Testis (tissue), 3 donors: ENCODE results near the gene LACTB. TPM values are rescaled to one million over a fixed set of nuclear protein-coding genes. Genes with fewer than 3 reads are reported as not detected.
"Not testable (repeated sequence)": the region's sequence is repeated elsewhere in the genome, so short reads cannot be mapped to it uniquely, and the experiment has no call there.

ENCODE experiments used
- DNase-seq: peaks from one replicate; pipeline ENCODE4 v3.0.0-alpha.2; 2019
- H3K27ac ChIP-seq, 2 donors: fragments of 200-600 bp; sonication (generic); one replicate each; pipeline ENCODE4 v1.5.1; 2019
- H3K27me3 ChIP-seq: fragments of 200-600 bp; sonication (generic); one replicate; pipeline ENCODE4 v1.5.1; 2019
- H3K36me3 ChIP-seq: fragments of 200-600 bp; sonication (generic); one replicate; pipeline ENCODE4 v1.5.1; 2017; ENCODE audit warnings: low read depth; ENCODE audit errors: missing control alignments
- H3K4me1 ChIP-seq: fragments of 200-600 bp; sonication (generic); one replicate; pipeline ENCODE4 v1.5.1; 2019
- H3K4me3 ChIP-seq, 2 donors: fragments of 200-600 bp; sonication (generic); one replicate each; pipeline ENCODE4 v1.5.1; 2017 to 2019
- H3K9me3 ChIP-seq: fragments of 200-600 bp; sonication (generic); one replicate; pipeline ENCODE4 v1.5.1; 2017
- CTCF ChIP-seq, 3 experiments: fragments of 450-650 bp in 2 of 3; fragments of 200-600 bp in 1 of 3; sonication (generic) in 1 of 3; IDR thresholded peaks; one replicate each; pipeline ENCODE4 v1.5.1; 2016 to 2019; ENCODE audit warnings: antibody characterized with exemption in 3 of 3, mild to moderate bottlenecking in 2 of 3, moderate library complexity in 1 of 3
- POLR2A ChIP-seq: fragments of 450-650 bp; IDR thresholded peaks from one replicate; pipeline ENCODE4 v1.6.1; 2017; ENCODE audit warnings: antibody characterized with exemption, mild to moderate bottlenecking, moderate library complexity
- WGBS, 2 donors: methylation state at CpG; one replicate each; pipeline ENCODE4 v1.1.5; 2018; 5-methylcytosine and 5-hydroxymethylcytosine counted together
- intact Hi-C: fragments of 100-400 bp; cut with DNase I; formaldehyde crosslinking; loops from one replicate; pipeline ENCODE4 v1.15.1; 2023; ENCODE audit warnings: low total_unique reads
- polyA plus RNA-seq: library from polyadenylated mRNA; stranded (reverse); fragments of 350-450 nt; fragmentation: Illumina TruSeq; extraction: RNeasy Lipid Tissue Mini Kit (QIAGEN cat#74804); gene quantifications from one replicate; pipeline ENCODE4 v1.2.3, GENCODE V29; 2014; ENCODE audit warnings: low read depth, low replicate concordance; ENCODE audit not compliant: insufficient read depth
- total RNA-seq, 2 donors: library from RNA; depleted of rRNA; stranded (reverse); fragments of >200 nt; gene quantifications; one replicate each; pipeline ENCODE4 v1.2.3, GENCODE V29; 2016

LACTB gene
- total and polyA plus RNA-seq, 3 donors from 2014 or later, result 8.9 to 24.7 (median 17.1) TPM

- Histone ChIP-seq H3K9me3 (no peaks in the 10 kb centered on the region), H3K27ac (no peak overlapping the region), H3K27me3 (no peaks in the 10 kb centered on the region), H3K4me3 (no peak overlapping the region), H3K36me3 (no peaks in the 10 kb centered on the region), H3K4me1 (peaks cover 2% of the 10 kb centered on the region)
- no peak for DNase-seq
- 79 to 86% methylated on average over 3 of the region's 3 CpGs for WGBS, 2 donors
- TF ChIP-seq POLR2A, result no peak
- no peak for TF ChIP-seq CTCF (IDR thresholded peaks at IDR 0.05)
- intact Hi-C loops, result no loop called here
Observed at GRCh38 chr15:63103416-63103815, 18.2 kb upstream of the LACTB start.

- 67 to 74% methylated on average over 7 of the region's 7 CpGs for WGBS, 2 donors
- no peak overlapping the region for H3K27ac ChIP-seq
- DNase-seq, result no peak
Observed at GRCh38 chr15:63104727-63105126, 16.9 kb upstream of the LACTB start.

GRCh38 chr15:63105354-63105753 is 16.3 kb upstream of the LACTB start:
- 63 to 70% methylated on average over 8 of the region's 8 CpGs for WGBS, 2 donors
- H3K4me1 ChIP-seq, intact Hi-C loops, H3K27me3 ChIP-seq, H3K36me3 ChIP-seq, H3K27ac ChIP-seq, H3K4me3 ChIP-seq, H3K9me3 ChIP-seq: not testable (repeated sequence)
- DNase-seq, result peak; percentile 77

More at GRCh38 chr15:63104727-63105126, 16.9 kb upstream of the LACTB start:
- Histone ChIP-seq H3K4me3 (no peak overlapping the region), H3K27me3 (no peaks in the 10 kb centered on the region), H3K9me3 (no peaks in the 10 kb centered on the region), H3K4me1 (peaks cover 2% of the 10 kb centered on the region), H3K36me3 (no peaks in the 10 kb centered on the region)
- no peak for TF ChIP-seq POLR2A
- no peak for TF ChIP-seq CTCF (IDR thresholded peaks at IDR 0.05)
- intact Hi-C loops, result no loop called here

- no peaks in the 10 kb centered on the region for H3K9me3 ChIP-seq
- DNase-seq, result peak; percentile 38
- WGBS, 2 donors, result 57% methylated on average over 9 of the region's 9 CpGs
- H3K27me3 ChIP-seq, result no peaks in the 10 kb centered on the region
- peaks cover 2% of the 10 kb centered on the region for H3K4me1 ChIP-seq
- no peak overlapping the region for H3K4me3 ChIP-seq
- intact Hi-C loops, result no loop called here
- H3K27ac ChIP-seq, result peak overlapping the region in 1 of 2 donors; percentile 53
- H3K36me3 ChIP-seq, result no peaks in the 10 kb centered on the region
- no peak for TF ChIP-seq POLR2A
- TF ChIP-seq CTCF (IDR thresholded peaks at IDR 0.05), result no peak
Observed at GRCh38 chr15:63107895-63108546, 13.6 kb upstream of the LACTB start.

- no peak for DNase-seq
- 89 to 91% methylated on average over 2 of the region's 2 CpGs for WGBS, 2 donors
- no peak overlapping the region for H3K4me3 ChIP-seq
- H3K9me3 ChIP-seq, result no peaks in the 10 kb centered on the region
- TF ChIP-seq POLR2A, result no peak
- TF ChIP-seq CTCF (IDR thresholded peaks at IDR 0.05), result no peak
- H3K27me3 ChIP-seq, result no peaks in the 10 kb centered on the region
- H3K27ac ChIP-seq, result no peak overlapping the region
- intact Hi-C loops, result no loop called here
- H3K36me3 ChIP-seq, result no peaks in the 10 kb centered on the region
- H3K4me1 ChIP-seq, result peaks cover 2% of the 10 kb centered on the region
Observed at GRCh38 chr15:63109498-63109897, 12.2 kb upstream of the LACTB start.
